Vagina (tissue), 2 donors: ENCODE results near the gene USP47. TPM values are rescaled to one million over a fixed set of nuclear protein-coding genes. Genes with fewer than 3 reads are reported as not detected.

Experiments used
- DNase-seq, 2 donors: peaks; one replicate each; pipeline ENCODE4 v3.0.0-alpha.2; 2017; ENCODE audit errors: extremely low spot score in 2 of 2
- H3K27ac ChIP-seq: fragments of 200-600 bp; sonication (generic); one replicate; pipeline ENCODE4 v1.5.1; 2019
- H3K27me3 ChIP-seq: fragments of 200-600 bp; sonication (generic); one replicate; pipeline ENCODE4 v1.5.1; 2019
- H3K36me3 ChIP-seq, 2 donors: fragments of 200-600 bp; sonication (generic); one replicate each; pipeline ENCODE4 v1.5.1; 2017 to 2019
- H3K4me1 ChIP-seq: fragments of 200-600 bp; sonication (generic); one replicate; pipeline ENCODE4 v1.5.1; 2019
- H3K4me3 ChIP-seq, 2 donors: fragments of 200-600 bp; sonication (generic); 1 replicate in 1 of 2; 2 replicates in 1 of 2; pipeline ENCODE4 v1.5.1; 2016 to 2019
- H3K9me3 ChIP-seq: fragments of 200-600 bp; sonication (generic); one replicate; pipeline ENCODE4 v1.5.1; 2019
- CTCF ChIP-seq, 3 experiments: fragments of 450-650 bp in 2 of 3; fragments of 200-600 bp in 1 of 3; sonication (generic) in 1 of 3; IDR thresholded peaks; one replicate each; pipeline ENCODE4 v1.5.1; 2017 to 2019; ENCODE audit warnings: antibody characterized with exemption in 3 of 3, mild to moderate bottlenecking in 2 of 3, moderate library complexity in 2 of 3
- POLR2A ChIP-seq, 2 donors: fragments of 450-650 bp; IDR thresholded peaks; one replicate each; pipeline ENCODE4 v1.6.1; 2017; ENCODE audit warnings: antibody characterized with exemption in 2 of 2, mild to moderate bottlenecking in 2 of 2, moderate library complexity in 2 of 2
- POLR2AphosphoS5 ChIP-seq, 2 donors: sonication (generic); formaldehyde crosslinking; IDR thresholded peaks; one replicate each; pipeline ENCODE4 v1.9.0; 2017; ENCODE audit warnings: antibody characterized with exemption in 2 of 2, mild to moderate bottlenecking in 2 of 2, low read depth in 1 of 2; ENCODE audit not compliant: insufficient read depth in 1 of 2
- intact Hi-C: fragments of 100-400 bp; cut with DNase I; formaldehyde crosslinking; loops from one replicate; pipeline ENCODE4 v1.15.1; 2023
- total RNA-seq: library from RNA; depleted of rRNA; stranded (reverse); fragments of >200 nt; gene quantifications from one replicate; pipeline ENCODE4 v1.2.3, GENCODE V29; 2016

USP47 gene
- total RNA-seq, 1 donor from 2014 or later, result 69.2 TPM

GRCh38 chr11:11884774-11885481 is 43.2 kb downstream of the USP47 start:
- H3K9me3 ChIP-seq, result no peaks in the 10 kb centered on the region
- intact Hi-C loops, result no loop called here
- H3K4me1 ChIP-seq, result peaks cover 31% of the 10 kb centered on the region
- no peak overlapping the region for H3K27ac ChIP-seq
- peaks cover 4 to 30% of the 10 kb centered on the region in 2 donors for H3K36me3 ChIP-seq
- no peak for DNase-seq
- no peaks in the 10 kb centered on the region for H3K27me3 ChIP-seq
- TF ChIP-seq POLR2A (IDR thresholded peaks at IDR 0.05), result no peak
- TF ChIP-seq POLR2AphosphoS5 (IDR thresholded peaks at IDR 0.05; ENCODE audit: insufficient read depth in 1 of 2, low read depth in 1 of 2), result no peak
- no peak for TF ChIP-seq CTCF (IDR thresholded peaks at IDR 0.05)
- no peak overlapping the region for H3K4me3 ChIP-seq

- H3K36me3 ChIP-seq, result peaks cover 0 to 7% of the 10 kb centered on the region in 2 donors
- H3K9me3 ChIP-seq, result no peaks in the 10 kb centered on the region
- TF ChIP-seq POLR2AphosphoS5 (IDR thresholded peaks at IDR 0.05; ENCODE audit: insufficient read depth in 1 of 2, low read depth in 1 of 2), result no peak
- intact Hi-C loops, result no loop called here
- DNase-seq, result no peak
- no peak overlapping the region for H3K27ac ChIP-seq
- no peaks in the 10 kb centered on the region for H3K27me3 ChIP-seq
- H3K4me1 ChIP-seq, result no peaks in the 10 kb centered on the region
- H3K4me3 ChIP-seq, result no peak overlapping the region
Observed at GRCh38 chr11:11894486-11894885, 52.7 kb downstream of the USP47 start.

- intact Hi-C loops, result no loop called here
- no peak for TF ChIP-seq POLR2AphosphoS5 (IDR thresholded peaks at IDR 0.05; ENCODE audit: insufficient read depth in 1 of 2, low read depth in 1 of 2)
- no peak for TF ChIP-seq POLR2A (IDR thresholded peaks at IDR 0.05)
- TF ChIP-seq CTCF (IDR thresholded peaks at IDR 0.05), result no peak
- DNase-seq, result no peak
- Histone ChIP-seq H3K27me3 (no peaks in the 10 kb centered on the region), H3K9me3 (no peaks in the 10 kb centered on the region), H3K27ac (no peak overlapping the region), H3K4me3 (no peak overlapping the region), H3K36me3 (peaks cover 0 to 7% of the 10 kb centered on the region in 2 donors), H3K4me1 (no peaks in the 10 kb centered on the region)
Observed at GRCh38 chr11:11895672-11896071, 53.9 kb downstream of the USP47 start.

GRCh38 chr11:11898648-11899047 is 56.9 kb downstream of the USP47 start:
- no peak for TF ChIP-seq CTCF (IDR thresholded peaks at IDR 0.05)
- no peak for TF ChIP-seq POLR2AphosphoS5 (IDR thresholded peaks at IDR 0.05; ENCODE audit: insufficient read depth in 1 of 2, low read depth in 1 of 2)
- TF ChIP-seq POLR2A (IDR thresholded peaks at IDR 0.05), result no peak
- DNase-seq, result no peak
- no peaks in the 10 kb centered on the region for H3K4me1 ChIP-seq

GRCh38 chr11:11899401-11899800 is 57.6 kb downstream of the USP47 start:
- Histone ChIP-seq H3K27me3 (no peaks in the 10 kb centered on the region), H3K36me3 (peaks cover 0 to 3% of the 10 kb centered on the region in 2 donors), H3K4me3 (no peak overlapping the region), H3K4me1 (no peaks in the 10 kb centered on the region), H3K9me3 (no peaks in the 10 kb centered on the region), H3K27ac (no peak overlapping the region)
- intact Hi-C loops, result no loop called here
- TF ChIP-seq CTCF (IDR thresholded peaks at IDR 0.05), result no peak
- TF ChIP-seq POLR2AphosphoS5 (IDR thresholded peaks at IDR 0.05; ENCODE audit: insufficient read depth in 1 of 2, low read depth in 1 of 2), result no peak
- no peak for TF ChIP-seq POLR2A (IDR thresholded peaks at IDR 0.05)
- DNase-seq, result no peak

More at GRCh38 chr11:11898648-11899047, 56.9 kb downstream of the USP47 start:
- Histone ChIP-seq H3K9me3 (no peaks in the 10 kb centered on the region), H3K27me3 (no peaks in the 10 kb centered on the region), H3K4me3 (no peak overlapping the region), H3K36me3 (no peaks in the 10 kb centered on the region), H3K27ac (no peak overlapping the region)
- intact Hi-C loops, result no loop called here
